Erythroblast (primary cell): ENCODE results near the gene ADAM17.

Experiments
- GATA1 ChIP-seq: IDR thresholded peaks from 2 replicates; pipeline ENCODE4 v1.6.1; 2011; ENCODE audit warnings: low read depth, mild to moderate bottlenecking, control low read depth, low read length, moderate library complexity
- POLR2A ChIP-seq: IDR thresholded peaks from 2 replicates; pipeline ENCODE4 v1.6.1; 2011; ENCODE audit warnings: mild to moderate bottlenecking, low read length

GRCh38 chr2:9532421-9532820, 23.2 kb downstream of the ADAM17 start:
- TF ChIP-seq POLR2A (no peak), GATA1 (no peak)
